Natural killer cell (primary cell): ENCODE results near the gene ORC6. TPM values are rescaled to one million over a fixed set of nuclear protein-coding genes. Genes with fewer than 3 reads are reported as not detected.

Experiments used
- ATAC-seq, 3 donors: fragments of 150-1000 bp in 2 of 3; fragments of 200-7000 bp in 1 of 3; cut with Tn5 transposase; 1 replicate in 1 of 3; 2 replicates in 2 of 3; pipeline ENCODE4 v1.10.0; 2021; ENCODE audit warnings: mild to moderate bottlenecking in 2 of 3, moderate library complexity in 2 of 3
- DNase-seq, 2 donors: peaks; one replicate each; pipeline versions ENCODE4 v3.0.0 to v3.0.0-alpha.2; 2013 to 2021; ENCODE audit warnings: mixed read lengths in 1 of 2
- H3K27ac ChIP-seq: one replicate; pipeline ENCODE4 v1.5.1; 2013; ENCODE audit warnings: mild to moderate bottlenecking, low read length
- H3K27me3 ChIP-seq: one replicate; pipeline ENCODE4 v1.6.1; 2013; ENCODE audit warnings: low read length; ENCODE audit not compliant: control insufficient read depth, insufficient read depth
- H3K36me3 ChIP-seq: one replicate; pipeline ENCODE4 v1.6.1; 2013; ENCODE audit warnings: low read length; ENCODE audit not compliant: control insufficient read depth, insufficient read depth
- H3K4me1 ChIP-seq: one replicate; pipeline ENCODE4 v1.6.1; 2013; ENCODE audit warnings: low read length; ENCODE audit not compliant: control insufficient read depth, insufficient read depth
- H3K4me3 ChIP-seq: one replicate; pipeline ENCODE4 v1.5.1; 2013; ENCODE audit warnings: low read length
- H3K9me3 ChIP-seq: one replicate; pipeline ENCODE4 v1.6.1; 2013; ENCODE audit warnings: low read length; ENCODE audit not compliant: control insufficient read depth, insufficient read depth
- H3K27ac Mint-ChIP-seq, 2 donors: one replicate each; pipeline ENCODE4 v1.8.0; 2022; ENCODE audit warnings: mild to moderate bottlenecking in 2 of 2, mixed read lengths in 2 of 2, moderate library complexity in 1 of 2
- H3K27me3 Mint-ChIP-seq, 2 donors: one replicate each; pipeline ENCODE4 v1.8.0; 2022; ENCODE audit warnings: low read depth in 2 of 2, mixed read lengths in 2 of 2
- H3K36me3 Mint-ChIP-seq: one replicate; pipeline ENCODE4 v1.8.0; 2022; ENCODE audit warnings: mixed read lengths
- H3K4me1 Mint-ChIP-seq, 2 donors: one replicate each; pipeline ENCODE4 v1.8.0; 2022; ENCODE audit warnings: mixed read lengths in 2 of 2
- H3K4me3 Mint-ChIP-seq: one replicate; pipeline ENCODE4 v1.8.0; 2022; ENCODE audit warnings: mild to moderate bottlenecking, moderate library complexity, mixed read lengths
- H3K9me3 Mint-ChIP-seq, 2 donors: one replicate each; pipeline ENCODE4 v1.8.0; 2022; ENCODE audit warnings: mixed read lengths in 2 of 2
- CTCF ChIP-seq: fragments of 200-600 bp; IDR thresholded peaks from one replicate; pipeline ENCODE4 v1.8.0; 2022; ENCODE audit warnings: antibody characterized with exemption
- WGBS: methylation state at CpG from one replicate; pipeline ENCODE4 v1.1.7; 2013; ENCODE audit warnings: missing lambda C conversion rate; ENCODE audit not compliant: insufficient coverage; 5-methylcytosine and 5-hydroxymethylcytosine counted together
- intact Hi-C: fragments of 100-400 bp; cut with micrococcal nuclease; formaldehyde crosslinking; loops from one replicate; pipeline ENCODE4 v1.14.2; 2022
- total RNA-seq, 4 donors: library from RNA; stranded (reverse); fragments of 120-200 nt in 1 of 4; gene quantifications; one replicate each; pipeline versions ENCODE4 v1.2.3 to v1.2.4, GENCODE V29; 2013 to 2022

ORC6 gene
- total RNA-seq, 3 donors from 2014 or later (not counting 1 experiment from before 2014, with no cell fraction given) = 2.9 to 11.4 (median 5.9) TPM

- no peak overlapping the region for H3K27ac ChIP-seq
- DNase-seq (no peak), ATAC-seq (no peak)
- H3K27me3 ChIP-seq = no peaks in the 10 kb centered on the region
- Mint-ChIP-seq H3K27ac (no peak overlapping the region), H3K9me3 (no peaks in the 10 kb centered on the region), H3K4me3 (no peak overlapping the region), H3K27me3 (no peaks in the 10 kb centered on the region), H3K4me1 (no peaks in the 10 kb centered on the region), H3K36me3 (no peaks in the 10 kb centered on the region)
- no peak for TF ChIP-seq CTCF
- intact Hi-C loops = no loop called here
- H3K36me3 ChIP-seq = no peaks in the 10 kb centered on the region
- 97% methylated on average over 5 of the region's 5 CpGs for WGBS
- peaks cover under 1% of the 10 kb centered on the region for H3K4me1 ChIP-seq
- H3K9me3 ChIP-seq = no peaks in the 10 kb centered on the region
- no peak overlapping the region for H3K4me3 ChIP-seq
Observed at GRCh38 chr16:46695937-46696336, 6.5 kb downstream of the ORC6 start.

DNA sequence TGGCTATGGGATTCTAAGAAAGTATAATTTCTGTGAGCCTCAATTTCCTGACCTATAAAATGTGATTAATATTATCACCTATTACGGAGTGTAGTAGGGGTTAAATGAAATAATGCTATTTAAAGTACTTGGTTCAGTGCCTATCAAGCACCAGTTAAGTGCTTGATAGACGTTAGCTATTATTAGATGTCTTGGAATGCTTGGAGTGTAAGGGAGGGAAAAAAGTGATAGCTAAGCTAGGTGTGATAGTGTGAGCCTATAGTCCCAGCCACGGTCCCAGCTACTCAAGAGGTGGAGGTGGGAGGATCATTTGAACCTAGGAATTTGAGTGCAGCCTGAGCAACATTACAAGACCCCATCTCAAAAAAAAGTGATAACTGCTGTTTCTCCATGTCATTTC lies 7.5 kb downstream of the ORC6 start:
- no peak for TF ChIP-seq CTCF
- intact Hi-C loops = no loop called here
- H3K9me3 ChIP-seq = no peaks in the 10 kb centered on the region
- H3K27me3 Mint-ChIP-seq = no peaks in the 10 kb centered on the region
- H3K36me3 ChIP-seq = no peaks in the 10 kb centered on the region
- no peak for ATAC-seq
- no peaks in the 10 kb centered on the region for H3K4me1 ChIP-seq
- H3K9me3 Mint-ChIP-seq = no peaks in the 10 kb centered on the region
- no peak overlapping the region for H3K4me3 Mint-ChIP-seq
- no peak for DNase-seq
- no peak overlapping the region for H3K27ac ChIP-seq
- no peaks in the 10 kb centered on the region for H3K36me3 Mint-ChIP-seq
- 100% methylated on average over 3 of the region's 3 CpGs for WGBS
- H3K27ac Mint-ChIP-seq = no peak overlapping the region
- no peaks in the 10 kb centered on the region for H3K4me1 Mint-ChIP-seq
- H3K4me3 ChIP-seq = no peak overlapping the region
- no peaks in the 10 kb centered on the region for H3K27me3 ChIP-seq

GRCh38 chr16:46700048-46700447 lies 10.6 kb downstream of the ORC6 start:
- no peak for TF ChIP-seq CTCF
- H3K4me3 Mint-ChIP-seq = no peak overlapping the region
- Histone ChIP-seq H3K9me3 (no peaks in the 10 kb centered on the region), H3K4me3 (no peak overlapping the region), H3K36me3 (no peaks in the 10 kb centered on the region), H3K4me1 (no peaks in the 10 kb centered on the region), H3K27me3 (no peaks in the 10 kb centered on the region), H3K27ac (no peak overlapping the region)
- H3K27me3 Mint-ChIP-seq = no peaks in the 10 kb centered on the region
- ATAC-seq = no peak
- intact Hi-C loops = no loop called here
- no peak overlapping the region for H3K27ac Mint-ChIP-seq
- DNase-seq = no peak
- H3K9me3 Mint-ChIP-seq = no peaks in the 10 kb centered on the region
- no peaks in the 10 kb centered on the region for H3K36me3 Mint-ChIP-seq
- no peaks in the 10 kb centered on the region for H3K4me1 Mint-ChIP-seq
- WGBS = 100% methylated on average over 1 of the region's 3 CpGs

GRCh38 chr16:46701615-46702014 lies 12.2 kb downstream of the ORC6 start:
- WGBS = 98% methylated on average over 4 of the region's 4 CpGs
- no peak overlapping the region for H3K4me3 ChIP-seq
- DNase-seq (no peak), ATAC-seq (no peak)
- Mint-ChIP-seq H3K27me3 (no peaks in the 10 kb centered on the region), H3K27ac (no peak overlapping the region), H3K4me1 (no peaks in the 10 kb centered on the region), H3K36me3 (no peaks in the 10 kb centered on the region), H3K9me3 (no peaks in the 10 kb centered on the region), H3K4me3 (no peak overlapping the region)
- H3K27ac ChIP-seq = no peak overlapping the region
- no peaks in the 10 kb centered on the region for H3K27me3 ChIP-seq
- no peaks in the 10 kb centered on the region for H3K36me3 ChIP-seq
- intact Hi-C loops = no loop called here
- H3K9me3 ChIP-seq = no peaks in the 10 kb centered on the region
- no peak for TF ChIP-seq CTCF
- H3K4me1 ChIP-seq = no peaks in the 10 kb centered on the region
